Esophagus muscularis mucosa (tissue), 4 donors: ENCODE measurements around the gene PTPN1.

ENCODE experiments used
- EP300 ChIP-seq: sonication (generic); formaldehyde crosslinking; IDR thresholded peaks from one replicate; pipeline ENCODE4 v1.6.1; 2017; ENCODE audit warnings: antibody characterized with exemption
- POLR2A ChIP-seq: fragments of 450-650 bp; IDR thresholded peaks from one replicate; pipeline ENCODE4 v1.6.1; 2017; ENCODE audit warnings: antibody characterized with exemption, moderate library complexity, mild to moderate bottlenecking, low read depth
- TF ChIP-seq, protein P1 (sequence below), 3 experiments: fragments of 200-600 bp in 2 of 3; fragments of 450-650 bp in 1 of 3; sonication (generic) in 2 of 3; IDR thresholded peaks; one replicate each; pipeline ENCODE4 v1.5.1; 2017 to 2019; ENCODE audit warnings: antibody characterized with exemption in 3 of 3, mild to moderate bottlenecking in 2 of 3, moderate library complexity in 1 of 3

DNA sequence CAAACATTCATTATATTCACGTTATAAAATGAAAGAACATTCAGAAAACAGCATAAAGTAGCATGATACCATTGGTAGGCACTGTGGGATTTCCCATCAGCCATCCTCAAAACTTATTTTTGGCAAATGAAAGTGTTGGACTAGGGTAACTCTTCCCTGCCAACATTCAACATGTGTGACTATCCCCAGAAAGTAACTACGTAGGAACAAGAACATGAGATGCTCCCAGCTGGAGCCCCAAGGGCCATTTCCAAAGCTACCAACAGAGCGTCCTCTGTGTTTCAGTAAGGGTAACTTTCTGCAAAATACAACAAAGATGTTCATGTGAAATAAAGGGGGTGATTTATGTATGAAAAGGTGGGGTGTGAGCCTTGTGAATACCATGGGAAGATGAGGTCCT, 28.4 kb upstream of the PTPN1 start:
- TF ChIP-seq POLR2A, result no peak
- TF ChIP-seq, protein P1, sequence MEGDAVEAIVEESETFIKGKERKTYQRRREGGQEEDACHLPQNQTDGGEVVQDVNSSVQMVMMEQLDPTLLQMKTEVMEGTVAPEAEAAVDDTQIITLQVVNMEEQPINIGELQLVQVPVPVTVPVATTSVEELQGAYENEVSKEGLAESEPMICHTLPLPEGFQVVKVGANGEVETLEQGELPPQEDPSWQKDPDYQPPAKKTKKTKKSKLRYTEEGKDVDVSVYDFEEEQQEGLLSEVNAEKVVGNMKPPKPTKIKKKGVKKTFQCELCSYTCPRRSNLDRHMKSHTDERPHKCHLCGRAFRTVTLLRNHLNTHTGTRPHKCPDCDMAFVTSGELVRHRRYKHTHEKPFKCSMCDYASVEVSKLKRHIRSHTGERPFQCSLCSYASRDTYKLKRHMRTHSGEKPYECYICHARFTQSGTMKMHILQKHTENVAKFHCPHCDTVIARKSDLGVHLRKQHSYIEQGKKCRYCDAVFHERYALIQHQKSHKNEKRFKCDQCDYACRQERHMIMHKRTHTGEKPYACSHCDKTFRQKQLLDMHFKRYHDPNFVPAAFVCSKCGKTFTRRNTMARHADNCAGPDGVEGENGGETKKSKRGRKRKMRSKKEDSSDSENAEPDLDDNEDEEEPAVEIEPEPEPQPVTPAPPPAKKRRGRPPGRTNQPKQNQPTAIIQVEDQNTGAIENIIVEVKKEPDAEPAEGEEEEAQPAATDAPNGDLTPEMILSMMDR (IDR thresholded peaks at IDR 0.05), result no peak
- no peak for TF ChIP-seq EP300
